HEK293 (cell line): Measurements from ENCODE around the gene ELMO1.

Experiments used
- CTCF ChIA-PET: fragments of 350-600 bp; formaldehyde crosslinking; extraction: SDS; loops from one replicate; lab custom pipeline; 2021; ENCODE audit warnings: antibody characterized with exemption; lab: Yijun Ruan, JAX
- POLR2A ChIA-PET: fragments of 300-600 bp; formaldehyde crosslinking; extraction: SDS; loops from one replicate; lab custom pipeline; 2020; ENCODE audit warnings: antibody characterized with exemption, inconsistent platforms; lab: Yijun Ruan, JAX
- H3K27ac ChIP-seq: fragments of 200-500 bp; sonication (Bioruptor generic); 2 replicates; pipeline ENCODE4 v1.5.1; 2014; ENCODE audit warnings: low read depth, low read length, control low read depth, inconsistent platforms; ENCODE audit errors: extremely low read depth
- H3K36me3 ChIP-seq, 2 experiments: fragments of 200-500 bp in 1 of 2; sonication (Bioruptor generic) in 1 of 2; 1 replicate in 1 of 2; 2 replicates in 1 of 2; pipeline ENCODE4 v1.5.1; 2014 to 2017; ENCODE audit warnings: inconsistent platforms in 2 of 2, low read length in 2 of 2; ENCODE audit not compliant: control insufficient read depth in 2 of 2, insufficient read depth in 1 of 2
- H3K4me1 ChIP-seq: fragments of 200-500 bp; sonication (Bioruptor generic); 2 replicates; pipeline ENCODE4 v1.5.1; 2014; ENCODE audit warnings: mild to moderate bottlenecking, low read length, inconsistent platforms; ENCODE audit not compliant: control insufficient read depth, insufficient read depth
- H3K4me3 ChIP-seq: 2 replicates; pipeline ENCODE4 v1.5.1; 2011; ENCODE audit warnings: low read depth, mild to moderate bottlenecking, control low read depth, low read length, moderate library complexity
- H3K9me3 ChIP-seq: fragments of 200-500 bp; sonication (Bioruptor generic); 2 replicates; pipeline ENCODE4 v1.5.1; 2014; ENCODE audit warnings: low read depth, low read length, inconsistent platforms; ENCODE audit not compliant: control insufficient read depth, insufficient read depth
- BCL11A ChIP-seq: fragments of 450-650 bp; formaldehyde crosslinking; IDR thresholded peaks from 2 replicates; pipeline ENCODE4 v1.5.1; 2016; ENCODE audit warnings: low read depth, missing biosample characterization, missing genetic modification characterization
- HOXD13 ChIP-seq: sonication (generic); formaldehyde crosslinking; IDR thresholded peaks from 2 replicates; pipeline ENCODE4 v1.8.0; 2022; ENCODE audit warnings: missing genetic modification reagents, borderline replicate concordance
- KLF1 ChIP-seq: fragments of 450-650 bp; formaldehyde crosslinking; IDR thresholded peaks from 2 replicates; pipeline ENCODE4 v1.5.1; 2016; ENCODE audit warnings: missing biosample characterization, missing genetic modification characterization
- KLF8 ChIP-seq: fragments of 450-650 bp; formaldehyde crosslinking; IDR thresholded peaks from 2 replicates; pipeline ENCODE4 v1.5.1; 2016; ENCODE audit warnings: missing biosample characterization, missing genetic modification characterization
- RBAK ChIP-seq: fragments of 450-650 bp; formaldehyde crosslinking; IDR thresholded peaks from 2 replicates; pipeline ENCODE4 v1.5.1; 2016; ENCODE audit warnings: missing biosample characterization, missing genetic modification characterization
- SETDB1 ChIP-seq: IDR thresholded peaks from one replicate; pipeline ENCODE4 v1.6.1; 2017; ENCODE audit warnings: mild to moderate bottlenecking, low read length, moderate library complexity, mixed read lengths; ENCODE audit not compliant: insufficient read length
- ZFP69B ChIP-seq: fragments of 450-650 bp; formaldehyde crosslinking; IDR thresholded peaks from 2 replicates; pipeline ENCODE4 v1.5.1; 2016; ENCODE audit warnings: missing biosample characterization, missing genetic modification characterization
- ZNF157 ChIP-seq: fragments of 450-650 bp; formaldehyde crosslinking; IDR thresholded peaks from 2 replicates; pipeline ENCODE4 v1.5.1; 2016; ENCODE audit warnings: missing biosample characterization, missing genetic modification characterization
- ZNF16 ChIP-seq: fragments of 450-650 bp; formaldehyde crosslinking; IDR thresholded peaks from 2 replicates; pipeline ENCODE4 v1.5.1; 2016; ENCODE audit warnings: low read depth, missing biosample characterization, missing genetic modification characterization
- ZNF174 ChIP-seq: fragments of 450-650 bp; formaldehyde crosslinking; IDR thresholded peaks from 2 replicates; pipeline ENCODE4 v1.5.0; 2017; ENCODE audit warnings: missing biosample characterization, mild to moderate bottlenecking, missing genetic modification characterization
- ZNF266 ChIP-seq: fragments of 450-650 bp; formaldehyde crosslinking; IDR thresholded peaks from 2 replicates; pipeline ENCODE4 v1.5.1; 2016; ENCODE audit warnings: missing biosample characterization, missing genetic modification characterization, low read depth
- ZNF324 ChIP-seq: fragments of 450-650 bp; formaldehyde crosslinking; IDR thresholded peaks from 2 replicates; pipeline ENCODE4 v1.5.1; 2016; ENCODE audit warnings: missing biosample characterization, missing genetic modification characterization
- ZNF350 ChIP-seq: fragments of 450-650 bp; formaldehyde crosslinking; IDR thresholded peaks from 2 replicates; pipeline ENCODE4 v1.5.0; 2017; ENCODE audit warnings: missing biosample characterization, mild to moderate bottlenecking, missing genetic modification characterization
- ZNF394 ChIP-seq: fragments of 450-650 bp; formaldehyde crosslinking; IDR thresholded peaks from 2 replicates; pipeline ENCODE4 v1.5.1; 2016; ENCODE audit warnings: missing biosample characterization, missing genetic modification characterization, mild to moderate bottlenecking, moderate library complexity, borderline replicate concordance
- ZNF501 ChIP-seq: fragments of 450-650 bp; formaldehyde crosslinking; IDR thresholded peaks from 2 replicates; pipeline ENCODE4 v1.5.1; 2016; ENCODE audit warnings: missing biosample characterization, missing genetic modification characterization
- ZNF521 ChIP-seq: fragments of 450-650 bp; formaldehyde crosslinking; IDR thresholded peaks from 2 replicates; pipeline ENCODE4 v1.5.1; 2017; ENCODE audit warnings: missing biosample characterization, mild to moderate bottlenecking, missing genetic modification characterization
- ZNF621 ChIP-seq: fragments of 450-650 bp; formaldehyde crosslinking; IDR thresholded peaks from 2 replicates; pipeline ENCODE4 v1.5.1; 2017; ENCODE audit warnings: missing biosample characterization, missing genetic modification characterization
- ZNF626 ChIP-seq: fragments of 450-650 bp; sonication (Bioruptor Pico); formaldehyde crosslinking; IDR thresholded peaks from 2 replicates; pipeline ENCODE4 v1.5.1; 2018; ENCODE audit warnings: missing biosample characterization, missing genetic modification characterization, inconsistent platforms
- ZNF660 ChIP-seq: fragments of 450-650 bp; IDR thresholded peaks from 2 replicates; pipeline ENCODE4 v1.5.1; 2018; ENCODE audit warnings: missing biosample characterization, mild to moderate bottlenecking, missing genetic modification characterization
- ZNF768 ChIP-seq: fragments of 450-650 bp; formaldehyde crosslinking; IDR thresholded peaks from 2 replicates; pipeline ENCODE4 v1.5.1; 2018; ENCODE audit warnings: missing biosample characterization, mild to moderate bottlenecking, missing genetic modification characterization
- ZNF785 ChIP-seq: fragments of 450-650 bp; formaldehyde crosslinking; IDR thresholded peaks from 2 replicates; pipeline ENCODE4 v1.5.1; 2016; ENCODE audit warnings: missing biosample characterization, missing genetic modification characterization
- ZXDB ChIP-seq: fragments of 450-650 bp; formaldehyde crosslinking; IDR thresholded peaks from 2 replicates; pipeline ENCODE4 v1.5.1; 2016; ENCODE audit warnings: missing biosample characterization, missing genetic modification characterization
- TF ChIP-seq, protein P1 (sequence below): fragments of 450-650 bp; formaldehyde crosslinking; IDR thresholded peaks from 2 replicates; pipeline ENCODE4 v1.5.1; 2016; ENCODE audit warnings: missing biosample characterization, missing genetic modification characterization
- TF ChIP-seq, protein P2 (sequence below): fragments of 450-650 bp; formaldehyde crosslinking; IDR thresholded peaks from 2 replicates; pipeline ENCODE4 v1.5.1; 2016; ENCODE audit warnings: missing biosample characterization, missing genetic modification characterization
- TF ChIP-seq, protein P3 (sequence below): fragments of 450-650 bp; formaldehyde crosslinking; IDR thresholded peaks from 2 replicates; pipeline ENCODE4 v1.5.1; 2016; ENCODE audit warnings: missing biosample characterization, missing genetic modification characterization
- TF ChIP-seq, protein P4 (sequence below): fragments of 450-650 bp; formaldehyde crosslinking; IDR thresholded peaks from 2 replicates; pipeline ENCODE4 v1.5.0; 2017; ENCODE audit warnings: missing biosample characterization, missing genetic modification characterization, borderline replicate concordance
- TF ChIP-seq, protein P5 (sequence below): fragments of 450-650 bp; formaldehyde crosslinking; IDR thresholded peaks from 2 replicates; pipeline ENCODE4 v1.5.1; 2016; ENCODE audit warnings: missing biosample characterization, missing genetic modification characterization, borderline replicate concordance
- TF ChIP-seq, protein P6 (sequence below): fragments of 450-650 bp; formaldehyde crosslinking; IDR thresholded peaks from 2 replicates; pipeline ENCODE4 v1.5.1; 2016; ENCODE audit warnings: missing biosample characterization, missing genetic modification characterization

The ELMO1 gene

DNA sequence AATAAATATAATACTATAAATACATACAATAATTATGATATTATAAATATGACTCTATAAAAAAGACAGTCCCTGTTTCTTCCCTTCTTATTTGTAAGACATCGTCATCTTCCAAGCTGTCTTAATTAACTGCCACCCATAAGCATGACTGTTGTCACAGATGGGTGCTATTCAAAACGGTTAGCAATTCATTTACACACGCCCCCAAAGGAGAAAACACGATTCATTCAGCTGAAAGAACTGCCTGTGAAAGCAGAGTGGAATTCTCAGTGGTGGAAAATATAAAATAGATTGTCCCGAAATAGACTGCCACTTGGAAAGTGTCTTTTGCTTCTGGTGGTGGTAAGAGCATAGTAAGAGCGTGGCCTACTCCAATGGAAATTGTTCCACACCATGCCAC lies 48.9 kb upstream of the ELMO1 start (continued):
- TF ChIP-seq, protein P1, sequence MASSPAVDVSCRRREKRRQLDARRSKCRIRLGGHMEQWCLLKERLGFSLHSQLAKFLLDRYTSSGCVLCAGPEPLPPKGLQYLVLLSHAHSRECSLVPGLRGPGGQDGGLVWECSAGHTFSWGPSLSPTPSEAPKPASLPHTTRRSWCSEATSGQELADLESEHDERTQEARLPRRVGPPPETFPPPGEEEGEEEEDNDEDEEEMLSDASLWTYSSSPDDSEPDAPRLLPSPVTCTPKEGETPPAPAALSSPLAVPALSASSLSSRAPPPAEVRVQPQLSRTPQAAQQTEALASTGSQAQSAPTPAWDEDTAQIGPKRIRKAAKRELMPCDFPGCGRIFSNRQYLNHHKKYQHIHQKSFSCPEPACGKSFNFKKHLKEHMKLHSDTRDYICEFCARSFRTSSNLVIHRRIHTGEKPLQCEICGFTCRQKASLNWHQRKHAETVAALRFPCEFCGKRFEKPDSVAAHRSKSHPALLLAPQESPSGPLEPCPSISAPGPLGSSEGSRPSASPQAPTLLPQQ (tag by site-specific recombination), result no peak
- no peak for TF ChIP-seq RBAK
- no peak for TF ChIP-seq ZNF521 (tag by site-specific recombination)
- no peak for TF ChIP-seq ZNF324 (tag by site-specific recombination)
- TF ChIP-seq, protein P2, sequence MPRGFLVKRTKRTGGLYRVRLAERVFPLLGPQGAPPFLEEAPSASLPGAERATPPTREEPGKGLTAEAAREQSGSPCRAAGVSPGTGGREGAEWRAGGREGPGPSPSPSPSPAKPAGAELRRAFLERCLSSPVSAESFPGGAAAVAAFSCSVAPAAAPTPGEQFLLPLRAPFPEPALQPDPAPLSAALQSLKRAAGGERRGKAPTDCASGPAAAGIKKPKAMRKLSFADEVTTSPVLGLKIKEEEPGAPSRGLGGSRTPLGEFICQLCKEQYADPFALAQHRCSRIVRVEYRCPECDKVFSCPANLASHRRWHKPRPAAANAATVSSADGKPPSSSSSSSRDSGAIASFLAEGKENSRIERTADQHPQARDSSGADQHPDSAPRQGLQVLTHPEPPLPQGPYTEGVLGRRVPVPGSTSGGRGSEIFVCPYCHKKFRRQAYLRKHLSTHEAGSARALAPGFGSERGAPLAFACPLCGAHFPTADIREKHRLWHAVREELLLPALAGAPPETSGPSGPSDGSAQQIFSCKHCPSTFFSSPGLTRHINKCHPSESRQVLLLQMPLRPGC (tag by site-specific recombination), result no peak
- TF ChIP-seq ZNF350, result no peak
- TF ChIP-seq ZNF174, result no peak
- TF ChIP-seq ZNF394 (tag by site-specific recombination), result no peak
- TF ChIP-seq, protein P3, sequence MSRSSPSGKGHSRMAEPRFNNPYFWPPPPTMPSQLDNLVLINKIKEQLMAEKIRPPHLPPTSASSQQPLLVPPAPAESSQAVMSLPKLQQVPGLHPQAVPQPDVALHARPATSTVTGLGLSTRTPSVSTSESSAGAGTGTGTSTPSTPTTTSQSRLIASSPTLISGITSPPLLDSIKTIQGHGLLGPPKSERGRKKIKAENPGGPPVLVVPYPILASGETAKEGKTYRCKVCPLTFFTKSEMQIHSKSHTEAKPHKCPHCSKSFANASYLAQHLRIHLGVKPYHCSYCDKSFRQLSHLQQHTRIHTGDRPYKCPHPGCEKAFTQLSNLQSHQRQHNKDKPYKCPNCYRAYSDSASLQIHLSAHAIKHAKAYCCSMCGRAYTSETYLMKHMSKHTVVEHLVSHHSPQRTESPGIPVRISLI, result no peak
- TF ChIP-seq, protein P4, sequence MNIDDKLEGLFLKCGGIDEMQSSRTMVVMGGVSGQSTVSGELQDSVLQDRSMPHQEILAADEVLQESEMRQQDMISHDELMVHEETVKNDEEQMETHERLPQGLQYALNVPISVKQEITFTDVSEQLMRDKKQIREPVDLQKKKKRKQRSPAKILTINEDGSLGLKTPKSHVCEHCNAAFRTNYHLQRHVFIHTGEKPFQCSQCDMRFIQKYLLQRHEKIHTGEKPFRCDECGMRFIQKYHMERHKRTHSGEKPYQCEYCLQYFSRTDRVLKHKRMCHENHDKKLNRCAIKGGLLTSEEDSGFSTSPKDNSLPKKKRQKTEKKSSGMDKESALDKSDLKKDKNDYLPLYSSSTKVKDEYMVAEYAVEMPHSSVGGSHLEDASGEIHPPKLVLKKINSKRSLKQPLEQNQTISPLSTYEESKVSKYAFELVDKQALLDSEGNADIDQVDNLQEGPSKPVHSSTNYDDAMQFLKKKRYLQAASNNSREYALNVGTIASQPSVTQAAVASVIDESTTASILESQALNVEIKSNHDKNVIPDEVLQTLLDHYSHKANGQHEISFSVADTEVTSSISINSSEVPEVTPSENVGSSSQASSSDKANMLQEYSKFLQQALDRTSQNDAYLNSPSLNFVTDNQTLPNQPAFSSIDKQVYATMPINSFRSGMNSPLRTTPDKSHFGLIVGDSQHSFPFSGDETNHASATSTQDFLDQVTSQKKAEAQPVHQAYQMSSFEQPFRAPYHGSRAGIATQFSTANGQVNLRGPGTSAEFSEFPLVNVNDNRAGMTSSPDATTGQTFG, result no peak
- no peak for TF ChIP-seq ZNF266 (tag by site-specific recombination)
- TF ChIP-seq, protein P5, sequence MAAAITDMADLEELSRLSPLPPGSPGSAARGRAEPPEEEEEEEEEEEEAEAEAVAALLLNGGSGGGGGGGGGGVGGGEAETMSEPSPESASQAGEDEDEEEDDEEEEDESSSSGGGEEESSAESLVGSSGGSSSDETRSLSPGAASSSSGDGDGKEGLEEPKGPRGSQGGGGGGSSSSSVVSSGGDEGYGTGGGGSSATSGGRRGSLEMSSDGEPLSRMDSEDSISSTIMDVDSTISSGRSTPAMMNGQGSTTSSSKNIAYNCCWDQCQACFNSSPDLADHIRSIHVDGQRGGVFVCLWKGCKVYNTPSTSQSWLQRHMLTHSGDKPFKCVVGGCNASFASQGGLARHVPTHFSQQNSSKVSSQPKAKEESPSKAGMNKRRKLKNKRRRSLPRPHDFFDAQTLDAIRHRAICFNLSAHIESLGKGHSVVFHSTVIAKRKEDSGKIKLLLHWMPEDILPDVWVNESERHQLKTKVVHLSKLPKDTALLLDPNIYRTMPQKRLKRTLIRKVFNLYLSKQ, result no peak
- no peak for TF ChIP-seq ZNF626 (tag by site-specific recombination)
- TF ChIP-seq ZNF785 (tag by site-specific recombination), result no peak

DNA sequence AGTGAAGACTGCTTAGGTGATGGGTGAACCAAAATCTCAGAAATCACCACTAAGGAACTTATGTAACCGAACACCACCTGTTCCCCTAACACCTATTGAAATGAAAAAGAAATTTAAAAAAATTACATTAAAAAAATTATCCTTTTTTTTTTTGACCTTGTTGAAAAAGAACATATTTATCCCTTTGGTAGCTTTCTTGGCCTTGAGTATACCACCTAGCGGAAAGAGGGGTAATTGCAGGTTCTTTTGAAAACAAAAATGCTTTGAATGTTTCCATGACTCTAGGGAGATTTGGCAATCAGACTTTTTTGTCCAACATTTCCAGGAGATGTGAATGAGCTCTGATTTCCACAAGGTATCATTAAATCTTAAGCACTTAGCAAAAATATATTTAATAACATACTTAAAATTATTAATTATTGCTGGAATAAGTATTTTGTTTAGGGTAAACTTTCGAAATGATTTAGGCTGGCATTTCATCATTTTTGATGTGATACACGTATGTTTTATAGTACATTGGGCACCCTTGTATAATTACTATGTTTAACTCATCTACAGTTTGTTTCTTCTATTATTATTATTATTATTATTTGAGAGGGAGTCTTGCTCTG lies 47.0 kb upstream of the ELMO1 start:
- CTCF ChIA-PET, result interaction anchor here (0.6 to 3.7 kb wide), 29 partner anchors 10 to 1824 kb away, joined by 3 to 57 read pairs (median 4); partner anchors contain the start of genes ELMO1 and EPDR1
- no peak for TF ChIP-seq ZNF660
- TF ChIP-seq ZXDB (tag by site-specific recombination), result no peak
- no peak for TF ChIP-seq ZNF768 (tag by site-specific recombination)
- TF ChIP-seq ZNF621, result no peak
- TF ChIP-seq ZNF501 (tag by site-specific recombination), result no peak
- TF ChIP-seq KLF1 (tag by site-specific recombination), result no peak
- TF ChIP-seq ZNF521 (tag by site-specific recombination), result no peak
- TF ChIP-seq, protein P3, result no peak
- no peak for TF ChIP-seq SETDB1
- TF ChIP-seq ZNF16, result no peak
- TF ChIP-seq BCL11A (tag by site-specific recombination), result no peak
- TF ChIP-seq ZNF157 (tag by site-specific recombination), result no peak
- TF ChIP-seq ZFP69B, result no peak
- TF ChIP-seq HOXD13 (CRISPR knock-in tag), result no peak
- TF ChIP-seq, protein P6, sequence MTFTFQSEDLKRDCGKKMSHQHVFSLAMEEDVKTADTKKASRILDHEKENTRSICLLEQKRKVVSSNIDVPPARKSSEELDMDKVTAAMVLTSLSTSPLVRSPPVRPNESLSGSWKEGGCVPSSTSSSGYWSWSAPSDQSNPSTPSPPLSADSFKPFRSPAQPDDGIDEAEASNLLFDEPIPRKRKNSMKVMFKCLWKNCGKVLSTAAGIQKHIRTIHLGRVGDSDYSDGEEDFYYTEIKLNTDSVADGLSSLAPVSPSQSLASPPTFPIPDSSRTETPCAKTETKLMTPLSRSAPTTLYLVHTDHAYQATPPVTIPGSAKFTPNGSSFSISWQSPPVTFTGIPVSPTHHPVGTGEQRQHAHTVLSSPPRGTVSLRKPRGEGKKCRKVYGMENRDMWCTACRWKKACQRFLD (tag by site-specific recombination), result no peak
- TF ChIP-seq KLF8 (tag by site-specific recombination), result no peak

More for the DNA sequence above, 47.0 kb upstream of the ELMO1 start:
- POLR2A ChIA-PET, result interaction anchor here (0.6 kb wide), 1 partner anchor 192 kb away, joined by 7 read pairs; no protein-coding TSS in a partner anchor
- Histone ChIP-seq H3K36me3 (no peaks in the 10 kb centered on the region), H3K4me1 (no peaks in the 10 kb centered on the region), H3K9me3 (no peaks in the 10 kb centered on the region), H3K27ac (no peak overlapping the region), H3K4me3 (no peak overlapping the region)
